Parathyroid adenoma (tissue), 2 donors: ENCODE data around the gene CTSF.

ENCODE experiments used
- H2AFZ ChIP-seq: fragments of 300-600 bp; sonication (generic); one replicate; pipeline ENCODE4 v1.7.0; 2017; ENCODE audit warnings: antibody characterized with exemption, mild to moderate bottlenecking
- H3K27ac ChIP-seq: fragments of 300-600 bp; sonication (generic); one replicate; pipeline ENCODE4 v1.7.0; 2017
- H3K27me3 ChIP-seq: fragments of 300-600 bp; sonication (generic); one replicate; pipeline ENCODE4 v1.7.0; 2017; ENCODE audit warnings: low read length; ENCODE audit not compliant: control insufficient read depth, insufficient read depth
- H3K36me3 ChIP-seq: fragments of 300-600 bp; sonication (generic); one replicate; pipeline ENCODE4 v1.7.0; 2017; ENCODE audit warnings: low read length; ENCODE audit not compliant: control insufficient read depth, insufficient read depth
- H3K4me1 ChIP-seq: fragments of 300-600 bp; sonication (generic); one replicate; pipeline ENCODE4 v1.7.0; 2017; ENCODE audit warnings: control low read depth
- H3K4me2 ChIP-seq: fragments of 300-600 bp; sonication (generic); one replicate; pipeline ENCODE4 v1.7.0; 2017; ENCODE audit warnings: low read length
- H3K4me3 ChIP-seq: fragments of 300-600 bp; sonication (generic); one replicate; pipeline ENCODE4 v1.7.0; 2017; ENCODE audit warnings: low read depth, low read length
- H3K79me2 ChIP-seq: fragments of 300-600 bp; sonication (generic); one replicate; pipeline ENCODE4 v1.7.0; 2017; ENCODE audit warnings: control low read depth
- H3K9ac ChIP-seq: fragments of 300-600 bp; sonication (generic); one replicate; pipeline ENCODE4 v1.7.0; 2017; ENCODE audit warnings: mild to moderate bottlenecking
- H3K9me3 ChIP-seq: fragments of 300-600 bp; sonication (generic); one replicate; pipeline ENCODE4 v1.7.0; 2017; ENCODE audit warnings: low read length; ENCODE audit not compliant: control insufficient read depth
- TF ChIP-seq, protein P1 (sequence below): fragments of 300-600 bp; sonication (generic); IDR thresholded peaks from one replicate; pipeline ENCODE4 v1.7.0; 2017; ENCODE audit warnings: antibody characterized with exemption, mild to moderate bottlenecking
- donor health status: primary hyperparathyroidism.

The CTSF gene

DNA sequence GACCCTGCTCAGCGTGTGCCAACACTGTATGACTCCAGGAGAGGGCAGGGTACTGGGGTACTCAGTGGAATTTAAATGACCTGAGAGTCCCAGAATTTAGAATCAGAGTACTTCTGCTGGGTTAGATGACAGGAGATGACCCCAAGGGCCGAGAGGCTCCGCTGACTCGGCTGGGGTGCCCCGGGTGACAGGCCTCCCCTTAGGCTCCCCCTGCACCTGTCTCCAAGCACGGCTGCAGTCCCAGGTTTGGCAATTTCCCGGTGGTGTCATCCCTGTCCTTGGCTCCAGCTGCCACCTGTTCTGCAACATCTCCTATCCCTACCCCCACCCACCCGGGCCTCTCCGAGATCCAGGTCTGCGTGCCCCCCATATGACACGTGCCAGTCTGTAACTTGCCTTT lies 20.4 kb downstream of the CTSF start:
- Histone ChIP-seq H3K4me1 (peaks cover 6% of the 10 kb centered on the region), H3K27ac (peak overlapping the region; percentile 4), H2AFZ (peak overlapping the region; percentile 53), H3K9ac (no peak overlapping the region), H3K79me2 (no peaks in the 10 kb centered on the region), H3K4me3 (no peak overlapping the region), H3K36me3 (no peaks in the 10 kb centered on the region), H3K4me2 (no peak overlapping the region), H3K27me3 (no peaks in the 10 kb centered on the region), H3K9me3 (no peaks in the 10 kb centered on the region)
- TF ChIP-seq, protein P1, sequence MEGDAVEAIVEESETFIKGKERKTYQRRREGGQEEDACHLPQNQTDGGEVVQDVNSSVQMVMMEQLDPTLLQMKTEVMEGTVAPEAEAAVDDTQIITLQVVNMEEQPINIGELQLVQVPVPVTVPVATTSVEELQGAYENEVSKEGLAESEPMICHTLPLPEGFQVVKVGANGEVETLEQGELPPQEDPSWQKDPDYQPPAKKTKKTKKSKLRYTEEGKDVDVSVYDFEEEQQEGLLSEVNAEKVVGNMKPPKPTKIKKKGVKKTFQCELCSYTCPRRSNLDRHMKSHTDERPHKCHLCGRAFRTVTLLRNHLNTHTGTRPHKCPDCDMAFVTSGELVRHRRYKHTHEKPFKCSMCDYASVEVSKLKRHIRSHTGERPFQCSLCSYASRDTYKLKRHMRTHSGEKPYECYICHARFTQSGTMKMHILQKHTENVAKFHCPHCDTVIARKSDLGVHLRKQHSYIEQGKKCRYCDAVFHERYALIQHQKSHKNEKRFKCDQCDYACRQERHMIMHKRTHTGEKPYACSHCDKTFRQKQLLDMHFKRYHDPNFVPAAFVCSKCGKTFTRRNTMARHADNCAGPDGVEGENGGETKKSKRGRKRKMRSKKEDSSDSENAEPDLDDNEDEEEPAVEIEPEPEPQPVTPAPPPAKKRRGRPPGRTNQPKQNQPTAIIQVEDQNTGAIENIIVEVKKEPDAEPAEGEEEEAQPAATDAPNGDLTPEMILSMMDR: no peak

GRCh38 chr11:66547662-66548009 lies 20.8 kb downstream of the CTSF start:
- TF ChIP-seq, protein P1: no peak

GRCh38 chr11:66546966-66547661 lies 21.3 kb downstream of the CTSF start:
- H2AFZ ChIP-seq: peak overlapping the region; percentile 87
- H3K4me2 ChIP-seq: no peak overlapping the region
- no peak overlapping the region for H3K4me3 ChIP-seq
- peaks cover 6% of the 10 kb centered on the region for H3K4me1 ChIP-seq
- H3K27ac ChIP-seq: peak overlapping the region; percentile 4
- H3K36me3 ChIP-seq: no peaks in the 10 kb centered on the region
- H3K9ac ChIP-seq: no peak overlapping the region
- TF ChIP-seq, protein P1: no peak
- H3K27me3 ChIP-seq: no peaks in the 10 kb centered on the region
- no peaks in the 10 kb centered on the region for H3K9me3 ChIP-seq
- no peaks in the 10 kb centered on the region for H3K79me2 ChIP-seq

More at GRCh38 chr11:66547662-66548009, 20.8 kb downstream of the CTSF start:
- H3K9ac ChIP-seq: no peak overlapping the region
- no peak overlapping the region for H3K4me2 ChIP-seq
- H3K4me3 ChIP-seq: no peak overlapping the region
- peak overlapping the region; percentile 4 for H3K27ac ChIP-seq
- no peaks in the 10 kb centered on the region for H3K27me3 ChIP-seq
- H3K36me3 ChIP-seq: no peaks in the 10 kb centered on the region
- H2AFZ ChIP-seq: peak overlapping the region; percentile 53
- no peaks in the 10 kb centered on the region for H3K9me3 ChIP-seq
- H3K79me2 ChIP-seq: no peaks in the 10 kb centered on the region
- H3K4me1 ChIP-seq: peaks cover 6% of the 10 kb centered on the region

DNA sequence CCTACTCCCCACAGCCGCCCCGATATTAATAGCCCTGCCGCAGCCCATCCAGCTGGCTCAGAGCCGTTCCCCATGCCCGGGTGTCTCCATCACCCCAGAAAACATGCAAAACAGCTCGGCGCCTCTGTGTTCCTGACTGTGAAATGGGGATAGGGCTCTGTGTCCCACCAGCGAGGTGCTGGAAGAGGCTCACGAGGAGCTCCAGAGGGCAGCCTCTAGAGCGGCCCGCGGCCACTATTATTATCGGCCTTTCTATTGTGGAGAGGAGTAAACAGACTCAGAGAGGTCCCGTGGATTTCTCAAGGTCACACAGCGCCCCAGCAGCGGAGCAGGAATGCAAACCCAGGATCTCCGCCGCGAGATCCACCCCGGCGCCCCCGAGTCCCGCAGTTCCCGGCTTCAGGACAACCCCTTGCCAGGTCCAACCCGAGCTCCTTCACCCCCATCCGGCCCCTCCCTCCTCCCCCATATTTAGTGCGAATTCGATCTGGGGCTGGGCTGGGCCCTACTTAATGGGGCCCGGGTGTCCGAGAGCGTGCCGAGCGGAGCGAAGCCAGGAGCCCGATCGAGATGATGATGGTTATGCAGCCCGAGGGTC lies 21.9 kb downstream of the CTSF start, which contains the start of gene ACTN3:
Gene ACTN3, plus strand, starts transcription at position 536 of the 598 bp plus-strand sequence. Its CDS starts 35 bp downstream, at position 571.
- peak within 1 kb of the TSS; percentile 61 for H3K4me3 ChIP-seq
- TF ChIP-seq, protein P1: no peak
- no peaks in the 10 kb centered on the region for H3K79me2 ChIP-seq
- no peaks in the 10 kb centered on the region for H3K36me3 ChIP-seq
- peak within 1 kb of the TSS; percentile 87 for H2AFZ ChIP-seq
- peaks cover 6% of the 10 kb centered on the region for H3K4me1 ChIP-seq
- no peaks in the 10 kb centered on the region for H3K27me3 ChIP-seq
- H3K9ac ChIP-seq: peak within 1 kb of the TSS; percentile 61
- peak within 1 kb of the TSS; percentile 51 for H3K27ac ChIP-seq
- no peaks in the 10 kb centered on the region for H3K9me3 ChIP-seq
- H3K4me2 ChIP-seq: peak within 1 kb of the TSS; percentile 87
